Stimulated activated CD8-positive, alpha-beta memory T cell treated with anti-CD3 and anti-CD28 coated beads, Interleukin-7, amount 100 ng/mL, for 48 hours (primary cell): ENCODE data around the gene ABHD1.
"Not testable (repeated sequence)": the region's sequence is repeated elsewhere in the genome, so short reads cannot be mapped to it uniquely, and the experiment has no call there.

Experiments
- DNase-seq, 2 donors: peaks; one replicate each; pipeline ENCODE4 v3.0.0-alpha.2; 2020; ENCODE audit warnings: low read depth in 1 of 2; ENCODE audit errors: extremely low read depth in 1 of 2

Gene ABHD1

DNA sequence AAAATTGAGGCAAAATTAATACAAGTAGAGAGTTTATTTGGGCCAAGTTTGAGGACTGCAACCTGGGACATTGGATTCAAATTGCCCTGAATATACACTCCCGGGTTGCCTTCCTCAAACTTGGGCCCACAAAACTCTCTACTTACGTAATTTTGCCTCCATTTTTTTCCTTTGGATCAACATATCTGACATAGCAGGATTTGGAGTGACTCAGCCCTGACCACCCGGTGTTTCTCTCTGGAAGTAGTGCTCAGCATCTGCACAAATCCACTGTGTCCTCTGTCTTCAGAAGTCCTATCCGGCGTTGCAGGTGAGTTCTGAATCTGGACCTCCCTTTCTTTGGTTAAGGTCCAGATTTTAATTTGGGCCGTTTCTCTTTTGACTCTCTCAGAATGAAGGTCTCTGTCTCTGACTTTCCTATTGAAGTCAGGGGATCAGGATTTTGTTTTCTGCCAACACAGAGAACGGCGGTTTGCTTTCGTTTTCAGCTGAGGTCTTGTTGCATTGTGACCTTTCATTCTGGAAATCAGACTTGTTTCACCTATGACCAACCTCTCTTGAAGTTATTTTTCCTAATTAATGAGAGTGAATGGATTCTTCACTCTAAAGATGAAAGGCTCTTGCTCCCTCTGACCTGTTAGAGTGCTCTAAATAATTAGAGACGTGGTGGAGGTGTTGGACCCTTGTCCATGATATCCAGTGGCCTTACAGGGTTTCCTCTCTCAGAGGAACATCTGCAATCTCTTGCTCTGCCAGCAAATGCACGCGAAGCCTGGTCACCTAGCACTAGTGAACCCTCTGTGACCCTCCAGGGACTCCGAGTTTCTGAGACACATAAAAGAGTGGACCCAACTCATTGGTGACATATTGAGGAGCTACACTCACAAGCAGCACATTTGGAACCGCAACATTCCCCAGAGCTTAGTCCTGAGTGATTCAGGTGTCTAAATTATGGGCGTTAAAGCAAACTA, 38.8 kb downstream of the ABHD1 start:
- DNase-seq = no peak

GRCh38 chr2:27164960-27165763, 41.5 kb downstream of the ABHD1 start:
- DNase-seq = no peak

GRCh38 chr2:27170581-27171337, 47.1 kb downstream of the ABHD1 start:
- no peak for DNase-seq

GRCh38 chr2:27171351-27171848, 47.8 kb downstream of the ABHD1 start:
- no peak for DNase-seq

DNA sequence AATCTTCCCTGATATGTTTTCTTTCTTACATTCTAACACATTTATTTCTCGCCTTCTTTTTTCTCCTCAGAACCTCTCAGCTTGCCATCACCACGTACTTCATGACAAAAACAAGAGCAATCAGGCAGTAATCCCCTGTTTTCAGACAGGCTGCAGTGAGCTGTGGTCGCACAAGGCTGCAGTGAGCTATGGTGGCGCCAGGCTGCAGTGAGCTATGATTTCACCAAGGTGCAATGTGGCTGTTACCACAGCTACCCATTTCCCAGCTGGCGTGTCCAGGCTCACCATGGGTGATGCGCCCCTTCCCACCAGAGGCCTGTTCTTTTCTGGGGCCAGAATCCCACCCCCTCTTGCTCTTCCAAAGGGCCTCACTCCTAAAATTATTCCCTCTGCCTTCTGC, 51.0 kb downstream of the ABHD1 start:
- no peak for DNase-seq

DNA sequence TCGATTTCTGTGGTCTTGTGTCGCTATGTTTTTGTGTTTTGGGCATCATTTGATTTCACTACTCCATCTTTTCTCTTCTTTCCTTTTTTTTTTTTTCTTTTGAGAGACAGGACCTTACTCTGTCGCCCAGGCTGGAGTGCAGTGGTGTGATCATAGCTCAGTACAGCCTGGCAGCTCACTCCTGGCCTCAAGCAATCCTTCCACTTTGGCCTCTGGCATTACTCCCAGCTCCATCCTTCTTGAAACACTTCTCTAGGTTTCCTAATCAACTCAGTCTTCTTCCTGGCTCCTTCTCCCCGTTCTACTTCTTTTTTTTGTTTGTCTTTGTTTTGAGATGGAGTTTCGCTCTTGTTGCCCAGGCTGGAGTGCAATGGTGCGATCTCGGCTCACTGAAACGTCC, 51.7 kb downstream of the ABHD1 start:
- DNase-seq = no peak

DNA sequence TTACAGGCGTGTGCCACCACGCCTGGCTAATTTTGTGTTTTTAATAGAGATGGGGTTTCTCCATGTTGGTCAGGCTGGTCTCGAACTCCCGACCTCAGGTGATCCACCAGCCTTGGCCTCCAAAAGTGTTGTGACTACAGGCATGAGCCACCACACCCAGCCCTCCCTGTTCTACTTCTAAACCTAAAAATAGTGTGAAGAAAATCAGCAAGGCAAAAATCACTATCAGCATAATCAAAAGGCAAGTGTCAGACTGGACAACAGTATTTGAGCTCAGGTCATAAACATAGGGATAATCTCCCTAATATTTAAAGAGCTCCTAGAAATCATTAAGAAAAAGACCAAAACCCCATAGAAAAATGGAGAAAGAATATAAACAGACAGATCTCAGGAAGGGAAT, 52.2 kb downstream of the ABHD1 start:
- DNase-seq = not testable (repeated sequence)

GRCh38 chr2:27177441-27178351, 54.1 kb downstream of the ABHD1 start:
- no peak for DNase-seq

GRCh38 chr2:27178469-27178868, 54.9 kb downstream of the ABHD1 start:
- DNase-seq = no peak

- DNase-seq = no peak
These were observed 55.9 kb downstream of the ABHD1 start for GRCh38 chr2:27179344-27180000.
